Occipital lobe (tissue), 2 donors: ENCODE data around the gene ATG5. TPM values are rescaled to one million over a fixed set of nuclear protein-coding genes. Genes with fewer than 3 reads are reported as not detected.
A peak's percentile ranks its signal among the peaks of the same experiment; 100 is the strongest.

Source experiments
- DNase-seq: peaks from one replicate; lab custom pipeline; 2025; lab: John Stamatoyannopoulos, UW
- total RNA-seq: library from RNA; depleted of rRNA; stranded (reverse); fragments of >200 nt; gene quantifications from one replicate; pipeline ENCODE4 v1.2.3, GENCODE V29; 2014

Gene ATG5
- total RNA-seq = 76.1 TPM

GRCh38 chr6:106325336-106326178 is at the start of gene ATG5:
Gene ATG5, minus strand, starts transcription at chr6:106325760. Its CDS starts 9,552 bp downstream, at chr6:106316208.
- DNase-seq = peak; percentile 98

DNA sequence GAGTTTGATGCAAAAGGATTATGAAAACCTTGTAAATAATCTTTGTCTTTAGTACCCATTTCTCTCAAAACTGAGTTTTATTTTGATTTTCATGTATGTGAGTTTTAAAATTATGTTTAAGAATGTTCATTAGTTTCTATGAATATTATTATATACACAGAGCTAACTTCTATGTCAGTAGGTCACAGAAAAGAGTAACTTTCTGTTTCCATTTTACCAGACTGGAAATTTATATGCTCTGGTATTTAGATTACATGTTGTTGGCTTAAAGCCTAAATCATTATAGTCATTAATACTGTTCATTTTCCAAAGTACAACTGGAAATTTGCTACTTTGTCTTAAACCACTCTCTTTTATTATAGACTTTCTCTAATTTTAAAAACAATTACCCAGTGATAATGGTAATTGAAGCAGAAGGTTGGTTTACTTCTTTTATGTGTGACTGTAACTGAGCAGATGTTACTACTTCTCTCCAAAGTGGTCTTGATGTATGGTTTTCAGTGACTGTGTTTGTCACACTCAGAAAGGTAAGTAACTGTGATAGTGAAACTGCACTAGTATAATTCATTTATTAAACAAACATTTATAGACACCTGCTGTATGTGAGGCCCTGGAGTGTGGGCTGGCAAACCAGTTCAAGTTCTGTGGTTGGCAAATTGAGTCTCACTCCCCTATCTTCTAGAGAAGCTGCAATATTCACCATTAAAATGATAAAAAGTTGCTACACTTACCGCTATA is 48.1 kb upstream of the ATG5 start:
- DNase-seq = no peak

DNA sequence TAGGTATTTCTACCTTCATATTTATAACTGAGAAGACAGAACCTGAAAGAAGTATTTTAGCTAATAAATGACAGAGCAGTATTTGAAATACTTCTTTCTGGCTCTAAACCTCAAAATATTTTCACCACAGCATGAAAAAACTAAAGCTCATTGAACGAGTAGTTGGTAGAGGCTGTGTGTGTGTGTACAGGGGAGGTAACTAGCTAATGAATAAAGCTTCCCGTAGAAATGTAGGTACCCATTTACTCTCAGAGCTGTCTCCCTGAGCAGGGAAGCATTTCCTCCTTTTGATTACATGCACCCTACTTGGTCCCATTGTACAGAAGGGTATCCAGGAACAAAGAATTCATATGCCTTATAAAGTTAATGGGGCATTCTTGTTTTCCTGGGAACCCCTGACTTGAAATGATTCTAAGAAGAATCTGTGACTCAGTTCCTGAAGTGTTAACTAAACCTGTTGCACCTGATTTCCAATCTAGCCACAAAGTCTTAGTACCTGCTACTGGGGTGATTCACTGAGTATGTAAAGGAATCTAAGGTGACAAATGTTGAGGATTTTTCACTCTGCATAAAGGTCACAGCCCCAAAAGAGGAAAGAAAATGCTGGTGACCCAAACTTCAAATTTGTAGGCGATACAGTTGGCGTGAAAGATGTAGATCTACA is 47.4 kb upstream of the ATG5 start:
- no peak for DNase-seq

DNA sequence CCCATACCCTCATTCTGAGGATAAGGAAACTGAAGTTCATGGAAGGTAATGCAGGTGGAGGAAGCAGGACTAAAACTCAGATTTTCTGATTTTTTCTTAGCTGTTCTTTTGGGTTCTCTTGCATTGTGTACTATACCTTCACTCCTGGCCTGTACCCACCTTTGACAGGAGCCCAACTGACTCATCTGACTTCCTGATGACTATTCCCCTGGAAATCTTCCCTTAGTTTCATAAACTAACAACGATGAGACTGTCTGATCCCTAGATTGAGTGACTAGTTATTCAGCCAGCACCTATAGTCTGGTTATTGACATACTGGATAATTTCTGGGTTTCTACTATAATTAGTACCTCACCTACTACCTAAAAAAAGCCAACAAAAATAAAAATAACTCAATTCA is 45.1 kb upstream of the ATG5 start:
- DNase-seq = no peak

GRCh38 chr6:106369739-106370138 is 44.2 kb upstream of the ATG5 start:
- DNase-seq = no peak

- no peak for DNase-seq
Observed at GRCh38 chr6:106363401-106364138, 38.0 kb upstream of the ATG5 start.

- DNase-seq = no peak
Observed at GRCh38 chr6:106360989-106361430, 35.5 kb upstream of the ATG5 start.

GRCh38 chr6:106360410-106360988 is 34.9 kb upstream of the ATG5 start, which contains the start of gene CRYBG1:
Gene CRYBG1, plus strand, starts transcription at chr6:106360717. Its CDS starts 192 bp downstream, at chr6:106360909.
- DNase-seq = peak; percentile 2

- DNase-seq = no peak
Observed at GRCh38 chr6:106359959-106360409, 34.4 kb upstream of the ATG5 start.

DNA sequence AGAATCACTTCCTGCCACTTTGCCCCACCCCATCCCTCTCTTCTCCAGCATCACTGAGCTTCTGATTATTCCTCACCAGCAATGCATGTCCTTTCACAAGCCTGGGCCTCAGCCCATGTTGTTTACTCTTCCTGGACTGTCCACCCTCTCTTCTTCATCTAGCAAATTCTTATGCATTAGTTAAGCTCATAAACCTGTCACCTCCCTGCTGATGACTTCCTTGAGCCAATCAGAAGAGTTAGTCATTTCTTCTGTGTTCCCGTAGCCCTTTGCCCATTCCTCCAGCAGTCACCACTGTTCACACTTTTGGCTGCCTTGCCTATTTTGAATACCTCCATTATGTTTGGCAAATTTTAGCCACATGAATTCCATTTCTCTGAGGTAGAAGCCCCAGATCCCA is 30.8 kb upstream of the ATG5 start:
- no peak for DNase-seq

DNA sequence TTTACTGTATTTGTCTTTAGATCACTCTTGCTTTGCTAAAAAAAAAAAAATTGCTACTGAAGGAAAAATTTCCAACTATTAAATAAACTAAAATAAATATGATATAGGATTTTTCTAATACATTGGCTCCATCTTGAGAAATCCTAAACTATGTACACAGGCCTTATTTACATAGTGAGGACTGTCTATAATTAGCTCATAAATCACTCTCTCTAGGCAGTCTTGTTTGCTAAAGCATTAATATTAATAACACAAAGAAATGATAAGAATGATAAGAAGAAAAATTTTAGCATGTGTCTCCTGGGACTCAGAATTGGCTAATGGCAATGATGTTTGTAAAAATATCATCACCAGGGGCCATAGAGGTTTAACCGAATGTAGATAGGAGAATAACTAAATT is 21.7 kb upstream of the ATG5 start:
- DNase-seq = no peak

DNA sequence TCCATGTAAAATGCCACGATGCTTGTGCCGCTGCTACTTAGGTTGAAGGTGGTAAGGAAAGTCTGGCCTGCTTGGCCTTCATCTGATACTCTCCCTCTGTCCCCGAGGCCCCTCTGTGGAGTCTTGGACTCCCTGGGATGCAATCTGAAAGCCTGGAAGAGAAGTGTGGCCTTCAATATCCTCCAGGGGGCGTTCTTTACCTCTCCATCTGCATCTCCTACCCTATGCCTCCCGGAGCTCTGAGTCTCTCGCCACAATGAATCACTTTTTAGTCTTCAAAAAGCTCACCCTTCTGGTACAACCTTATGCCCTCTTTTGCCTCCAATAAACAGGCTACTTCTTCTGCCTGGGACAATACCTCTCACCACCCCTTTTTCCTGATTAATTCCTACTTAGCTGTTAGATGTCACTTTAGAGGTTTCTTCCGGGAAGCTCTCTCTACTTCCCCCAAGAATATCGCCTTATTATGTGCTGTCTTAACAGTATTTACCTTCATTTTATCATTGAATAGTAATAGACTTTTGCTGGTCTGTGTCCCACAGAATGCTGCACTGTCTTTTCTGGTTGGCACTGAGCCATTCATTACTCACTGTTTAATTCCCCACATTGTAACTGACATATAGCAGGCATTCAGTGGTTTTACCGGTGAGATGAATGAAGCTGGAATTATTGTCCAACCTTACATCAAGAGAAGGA is 13.9 kb upstream of the ATG5 start:
- peak; percentile 4 for DNase-seq

- no peak for DNase-seq
Observed at GRCh38 chr6:106334646-106335448, 9.3 kb upstream of the ATG5 start.

DNA sequence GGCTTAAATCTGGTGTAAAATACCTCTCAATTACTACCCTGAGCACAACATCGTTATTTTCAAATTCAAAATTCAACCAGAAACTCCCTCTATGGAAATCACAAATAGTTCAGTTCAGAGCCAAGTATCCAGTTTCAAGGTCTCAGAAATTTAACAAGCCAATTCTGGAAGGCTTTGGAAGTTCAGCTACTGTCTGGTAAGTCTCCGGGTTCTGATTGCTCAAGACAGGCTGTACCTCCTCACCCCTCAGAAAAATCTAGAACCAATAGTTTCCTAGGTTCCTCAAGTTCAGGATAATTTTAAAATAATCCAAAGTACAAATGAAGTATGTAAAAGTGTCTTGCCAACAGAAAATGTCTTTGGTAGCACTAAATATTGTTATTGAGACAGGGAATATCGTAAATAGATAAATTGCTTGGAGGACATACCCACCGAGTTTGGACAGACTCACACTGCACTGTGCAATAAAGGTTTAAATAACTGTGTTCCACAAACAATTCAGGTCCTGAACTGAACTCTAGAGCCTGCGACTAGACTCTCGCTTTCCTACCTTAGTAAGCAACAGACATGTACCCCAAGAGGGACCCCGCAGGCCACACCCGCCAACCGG is 729 bp downstream of the ATG5 start:
- no peak for DNase-seq

DNA sequence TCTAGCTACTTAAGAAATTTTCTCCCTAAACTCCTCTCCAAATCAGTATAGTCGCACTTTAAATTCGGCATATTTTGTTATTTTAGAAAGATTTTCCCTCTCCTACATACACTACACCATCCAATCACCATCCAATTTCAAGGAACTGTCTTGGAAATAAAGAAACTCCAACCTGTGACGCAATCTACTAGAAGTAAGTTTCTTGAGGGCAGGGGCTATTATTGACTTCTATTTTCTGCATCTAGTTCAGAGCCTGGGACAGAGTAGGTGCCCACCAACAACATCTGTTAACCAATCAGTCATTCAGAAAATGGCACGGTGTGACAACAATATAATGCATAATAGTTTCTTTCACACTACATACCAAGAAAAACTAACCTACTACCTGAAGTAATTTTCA is 3.6 kb downstream of the ATG5 start:
- no peak for DNase-seq

DNA sequence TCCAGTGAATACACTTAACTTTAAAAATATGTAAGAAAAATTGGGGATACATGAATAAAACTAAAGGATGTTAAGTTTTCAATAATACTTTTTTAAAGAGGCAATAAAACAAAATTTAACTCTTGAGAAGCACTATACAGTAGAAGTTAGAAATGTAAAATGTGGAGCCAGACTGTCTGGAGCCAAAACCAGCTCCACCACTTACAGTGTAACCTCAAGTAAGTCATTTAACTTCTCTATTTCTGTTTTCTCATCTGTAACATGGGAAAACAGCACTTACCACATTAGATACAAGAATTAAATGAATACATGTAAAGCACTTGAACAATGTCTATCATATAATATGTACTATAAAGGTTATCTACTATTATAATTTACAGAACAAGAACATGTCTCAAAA is 6.7 kb downstream of the ATG5 start:
- no peak for DNase-seq

GRCh38 chr6:106318061-106318460 is 7.5 kb downstream of the ATG5 start:
- DNase-seq = no peak

GRCh38 chr6:106316375-106316766 is 9.2 kb downstream of the ATG5 start:
- no peak for DNase-seq

GRCh38 chr6:106315765-106316374 is 9.7 kb downstream of the ATG5 start:
- DNase-seq = no peak
